ENCODE data around the gene OR52B2.

Gene OR52B2

DNA sequence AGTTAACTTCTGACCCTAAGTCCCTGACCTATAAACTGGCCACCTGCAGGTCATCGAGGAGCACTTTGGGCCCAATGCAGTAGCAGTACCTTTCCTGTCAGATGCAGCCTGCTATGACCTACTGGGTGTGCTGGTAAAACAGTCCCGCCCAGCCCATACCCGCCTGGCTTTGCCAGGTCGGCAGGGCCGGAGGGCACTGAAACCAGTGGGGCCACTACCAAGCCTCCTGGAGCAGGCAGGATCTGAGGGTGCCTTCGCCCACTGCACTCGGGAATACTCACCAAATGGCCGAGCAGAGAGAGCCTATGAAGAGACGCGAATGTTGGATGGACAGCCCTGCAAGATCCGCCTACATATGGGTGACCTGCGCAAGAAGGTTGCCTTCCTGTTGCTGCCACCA, 39.7 kb upstream of the OR52B2 start:
- no peak for TF ChIP-seq CTCF (IDR thresholded peaks at IDR 0.05; ENCODE audit: control insufficient read depth, insufficient read depth, low read depth, low read length, missing control alignments)
- no peak overlapping the region for H3K4me3 ChIP-seq (ENCODE audit: control insufficient read depth, low read depth, low read length)
- no peak for DNase-seq (ENCODE audit: low read depth)

- no peak for TF ChIP-seq CTCF (IDR thresholded peaks at IDR 0.05; ENCODE audit: control insufficient read depth, insufficient read depth, low read depth, low read length, missing control alignments)
- H3K4me3 ChIP-seq (ENCODE audit: control insufficient read depth, low read depth, low read length): no peak overlapping the region
- DNase-seq (ENCODE audit: low read depth): no peak
Measured at GRCh38 chr11:6206456-6207180, 36.5 kb upstream of the OR52B2 start.

DNA sequence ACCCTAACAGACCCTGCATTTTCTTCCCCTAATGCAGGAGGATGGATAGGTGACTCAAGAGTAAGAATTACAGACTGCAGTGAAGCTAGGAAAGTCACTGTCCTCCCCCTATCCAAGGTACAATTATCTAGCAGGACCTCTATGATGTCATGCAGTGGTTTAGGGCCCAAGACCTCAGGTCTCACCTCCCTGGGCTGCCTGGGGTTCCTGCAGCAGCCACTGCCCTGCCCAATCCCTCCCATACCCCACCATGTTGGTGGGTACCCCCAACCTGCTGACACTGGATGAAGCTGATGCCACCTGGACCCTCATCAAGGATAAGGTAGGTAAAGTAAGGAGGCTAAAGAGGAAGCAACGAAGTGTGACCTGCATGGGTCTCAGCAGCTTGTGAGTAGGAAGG, 35.2 kb upstream of the OR52B2 start, which contains the start of gene C11orf42:
TSS of gene C11orf42 (plus strand) at position 192 of the 400 bp plus-strand sequence. CDS start at position 251, 59 bp downstream.
- no peak within 1 kb of the TSS for H3K4me3 ChIP-seq (ENCODE audit: control insufficient read depth, low read depth, low read length)
- DNase-seq (ENCODE audit: low read depth): no peak
- TF ChIP-seq CTCF (IDR thresholded peaks at IDR 0.05; ENCODE audit: control insufficient read depth, insufficient read depth, low read depth, low read length, missing control alignments): no peak

- no peak for DNase-seq (ENCODE audit: low read depth)
- TF ChIP-seq CTCF (IDR thresholded peaks at IDR 0.05; ENCODE audit: control insufficient read depth, insufficient read depth, low read depth, low read length, missing control alignments): no peak
- no peak overlapping the region for H3K4me3 ChIP-seq (ENCODE audit: control insufficient read depth, low read depth, low read length)
Measured at GRCh38 chr11:6204706-6205105, 34.6 kb upstream of the OR52B2 start.

GRCh38 chr11:6203327-6203726, 33.2 kb upstream of the OR52B2 start:
- no peak for TF ChIP-seq CTCF (IDR thresholded peaks at IDR 0.05; ENCODE audit: control insufficient read depth, insufficient read depth, low read depth, low read length, missing control alignments)
- H3K4me3 ChIP-seq (ENCODE audit: control insufficient read depth, low read depth, low read length): no peak overlapping the region
- no peak for DNase-seq (ENCODE audit: low read depth)

- no peak overlapping the region for H3K4me3 ChIP-seq (ENCODE audit: control insufficient read depth, low read depth, low read length)
- DNase-seq (ENCODE audit: low read depth): no peak
- no peak for TF ChIP-seq CTCF (IDR thresholded peaks at IDR 0.05; ENCODE audit: control insufficient read depth, insufficient read depth, low read depth, low read length, missing control alignments)
Measured at GRCh38 chr11:6202041-6202440, 31.9 kb upstream of the OR52B2 start.
